Kidney tubule cell (primary cell): ENCODE measurements around the gene CREB3L2.
"Not testable (repeated sequence)": the region's sequence is repeated elsewhere in the genome, so short reads cannot be mapped to it uniquely, and the experiment has no call there.

Experiments used
- DNase-seq: peaks from one replicate; pipeline ENCODE4 v3.0.0-alpha.2; 2018; ENCODE audit warnings: low spot score

The CREB3L2 gene

GRCh38 chr7:137987968-137988367 lies 13.9 kb downstream of the CREB3L2 start:
- DNase-seq: no peak

DNA sequence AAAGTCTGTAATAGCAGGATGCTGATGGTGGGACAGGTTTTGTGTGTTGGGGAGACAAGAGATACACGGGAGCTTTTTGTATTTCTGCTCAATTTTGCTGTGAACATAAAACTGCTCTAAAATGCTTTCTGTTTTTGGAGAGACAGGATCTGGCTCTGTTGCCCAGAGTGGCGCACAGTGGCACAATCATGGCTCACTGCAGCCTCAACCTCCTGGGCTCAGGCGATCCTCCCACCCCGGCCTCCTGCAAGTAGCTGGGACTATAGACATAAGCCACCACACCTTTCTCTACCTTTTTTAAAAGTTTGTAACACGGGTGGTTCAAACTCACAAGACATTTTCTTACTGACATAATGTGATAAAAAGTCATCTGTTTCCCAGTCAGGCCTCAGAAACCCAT lies 14.3 kb downstream of the CREB3L2 start:
- DNase-seq: no peak

DNA sequence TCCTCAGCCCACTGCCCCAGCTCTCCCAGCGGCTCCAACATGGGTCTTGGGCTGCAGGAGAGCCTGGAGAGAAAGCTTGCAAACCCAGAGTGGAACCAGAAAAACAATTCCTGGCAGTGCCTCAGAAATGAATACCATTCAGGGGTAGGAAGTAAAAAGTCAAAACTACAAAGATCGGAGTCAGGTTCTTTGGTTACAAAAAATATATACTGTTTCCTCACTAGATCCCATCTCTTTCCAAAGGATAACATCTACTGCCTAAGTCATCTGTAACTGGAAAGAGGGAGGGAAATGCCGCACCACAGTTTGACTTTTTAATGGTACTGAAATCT lies 14.9 kb downstream of the CREB3L2 start:
- no peak for DNase-seq

GRCh38 chr7:137986252-137987017 lies 15.5 kb downstream of the CREB3L2 start:
- peak; percentile 33 for DNase-seq

- DNase-seq: no peak
These were observed 16.0 kb downstream of the CREB3L2 start for GRCh38 chr7:137985897-137986251.

DNA sequence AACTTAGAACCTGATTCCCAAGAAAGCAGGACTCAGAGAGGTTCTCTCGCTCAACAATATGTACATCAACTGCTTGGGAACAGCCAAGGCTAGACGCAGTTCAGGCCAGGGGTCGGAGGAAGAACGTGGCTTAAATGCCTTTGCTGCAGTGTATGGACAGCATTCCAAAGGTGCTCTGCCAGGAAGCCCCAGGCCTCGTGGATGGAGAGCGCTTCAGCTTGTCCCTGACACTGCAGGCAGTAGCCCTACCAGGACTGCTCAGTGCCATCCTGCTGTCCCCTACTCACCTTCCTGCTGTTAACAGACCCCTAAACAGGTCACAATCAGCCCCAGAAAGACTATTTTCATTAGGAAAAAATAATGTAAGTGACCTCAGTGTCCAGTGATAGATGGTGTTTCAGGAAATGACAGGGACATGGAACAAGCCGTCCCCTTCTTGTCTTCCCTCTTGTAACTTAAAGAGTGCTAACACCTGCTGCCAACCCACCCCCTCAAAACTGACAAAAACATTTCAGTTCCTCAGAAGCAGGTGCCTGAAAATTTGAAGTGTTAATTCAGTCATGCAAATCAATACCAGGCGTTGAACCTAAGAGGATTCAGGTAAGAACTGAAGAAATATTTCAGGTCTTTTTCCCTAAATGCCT lies 16.5 kb downstream of the CREB3L2 start:
- no peak for DNase-seq

GRCh38 chr7:137984181-137985041 lies 17.5 kb downstream of the CREB3L2 start:
- no peak for DNase-seq

GRCh38 chr7:137983323-137984008 lies 18.4 kb downstream of the CREB3L2 start:
- no peak for DNase-seq

- DNase-seq: not testable (repeated sequence)
These were observed 19.5 kb downstream of the CREB3L2 start for GRCh38 chr7:137982394-137982793.

DNA sequence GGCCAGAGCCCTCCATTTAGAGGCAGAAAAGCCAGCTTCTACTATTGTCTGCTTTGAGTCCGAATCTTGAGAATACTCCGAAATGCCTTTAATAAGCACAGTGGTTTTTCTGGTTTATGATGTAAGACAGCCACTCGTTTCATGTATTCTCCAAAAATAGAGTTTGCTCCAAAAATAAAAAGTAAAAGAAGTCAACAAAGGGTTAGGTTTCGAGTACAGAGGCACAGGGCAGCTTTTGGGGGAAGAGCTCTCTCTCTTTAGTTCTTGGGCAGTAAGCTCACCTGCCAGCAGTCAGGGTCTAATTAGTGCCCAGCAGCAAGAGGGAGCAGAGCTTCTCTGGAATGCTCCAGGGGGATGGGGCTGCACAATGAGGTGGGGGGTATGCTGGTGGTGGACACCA lies 20.2 kb downstream of the CREB3L2 start:
- DNase-seq: no peak

DNA sequence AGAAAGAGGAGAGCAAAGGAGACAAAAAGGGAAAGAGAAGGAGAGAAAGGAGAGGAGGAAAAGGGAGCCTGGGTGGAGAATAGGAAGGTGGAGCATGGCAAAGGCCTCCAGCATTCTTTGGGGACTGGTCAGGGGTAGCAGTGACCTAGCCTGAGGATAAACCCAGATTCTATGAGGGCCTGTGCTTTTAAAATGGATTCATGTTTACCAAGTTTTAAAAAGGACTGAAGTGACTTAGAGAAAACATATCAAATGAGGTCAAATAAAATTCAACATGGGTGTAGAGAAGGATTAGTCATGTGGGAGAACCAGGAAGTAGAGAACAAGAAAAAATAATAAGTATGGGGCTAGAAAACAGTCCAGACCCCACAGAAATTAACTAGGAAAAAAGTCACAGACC lies 20.7 kb downstream of the CREB3L2 start:
- peak; percentile 43 for DNase-seq

DNA sequence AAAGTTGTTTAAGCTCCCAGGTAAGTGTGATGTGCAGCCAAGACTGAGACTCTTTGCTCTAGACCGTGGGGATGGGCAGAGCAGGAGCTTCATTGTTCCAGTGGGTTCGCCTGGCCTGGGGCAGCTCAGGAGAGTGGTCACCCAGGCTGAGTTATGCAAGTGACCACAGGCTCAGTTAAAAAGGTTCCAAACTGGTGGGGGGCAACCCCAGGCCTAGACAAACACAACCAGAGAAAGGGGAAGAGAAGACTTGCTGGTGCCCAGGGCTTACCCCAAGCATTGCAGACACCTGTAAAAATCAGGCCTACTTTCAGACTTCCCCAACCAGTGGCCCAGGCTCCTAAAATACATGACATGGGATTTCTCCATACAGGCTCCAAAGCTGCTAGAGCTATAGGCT lies 21.6 kb downstream of the CREB3L2 start:
- no peak for DNase-seq

GRCh38 chr7:137978464-137979237 lies 23.2 kb downstream of the CREB3L2 start:
- DNase-seq: peak; percentile 90

- DNase-seq: no peak
These were observed 24.7 kb downstream of the CREB3L2 start for GRCh38 chr7:137977173-137977572.

DNA sequence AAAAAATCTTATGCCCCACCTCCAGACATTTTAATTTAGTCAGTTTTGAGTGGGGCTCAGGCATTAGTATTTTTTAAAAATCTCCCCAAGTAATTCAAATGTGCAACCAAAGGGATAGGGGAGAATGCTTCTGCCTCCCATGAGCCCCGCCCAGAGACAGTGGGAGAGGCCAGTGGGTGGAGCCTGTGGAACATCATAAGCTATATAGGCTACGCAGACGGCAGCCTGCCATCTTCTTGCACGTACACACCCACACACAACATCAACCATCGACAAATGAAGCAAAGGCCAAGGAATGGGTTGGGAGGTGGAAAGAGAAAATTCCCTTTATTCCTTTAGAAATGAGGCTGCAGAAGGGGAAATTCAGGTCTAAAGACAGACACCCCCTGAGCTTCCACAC lies 25.2 kb downstream of the CREB3L2 start:
- no peak for DNase-seq

GRCh38 chr7:137976232-137976631 lies 25.7 kb downstream of the CREB3L2 start:
- no peak for DNase-seq

- DNase-seq: no peak
These were observed 26.1 kb downstream of the CREB3L2 start for GRCh38 chr7:137975768-137976167.

- no peak for DNase-seq
These were observed 26.7 kb downstream of the CREB3L2 start for GRCh38 chr7:137975221-137975620.

- DNase-seq: no peak
These were observed 27.1 kb downstream of the CREB3L2 start for GRCh38 chr7:137974766-137975165.

- peak; percentile 80 for DNase-seq
These were observed 31.5 kb downstream of the CREB3L2 start for GRCh38 chr7:137970253-137970975.

DNA sequence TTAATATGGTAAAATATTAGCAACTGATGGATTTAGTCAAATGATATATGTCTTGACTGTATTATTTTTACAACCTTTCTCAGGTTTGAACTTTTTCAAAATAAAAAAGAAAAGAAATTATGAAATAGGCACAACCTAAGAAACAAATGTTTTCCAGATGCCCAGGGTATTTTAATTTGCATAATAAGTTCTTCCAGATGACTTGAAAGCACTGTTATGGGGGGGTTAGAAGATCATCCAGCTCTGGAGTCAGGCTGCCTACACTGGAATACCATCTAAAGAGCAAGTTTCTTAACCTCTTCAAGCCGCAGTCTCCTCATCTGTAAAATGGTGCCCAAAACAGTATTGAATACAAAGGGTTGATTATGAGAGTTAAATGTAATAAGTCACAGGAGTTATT lies 32.1 kb downstream of the CREB3L2 start:
- DNase-seq: no peak
